Neural progenitor cell (in vitro differentiated cells): ENCODE results near the gene CBY1.

Source experiments
- EZH2phosphoT487 ChIP-seq: fragments of 200-600 bp; sonication (generic); IDR thresholded peaks from 2 replicates; pipeline ENCODE4 v1.6.1; 2017; ENCODE audit warnings: antibody characterized with exemption
- TF ChIP-seq, protein P1 (sequence below): fragments of 200-600 bp; sonication (generic); IDR thresholded peaks from 2 replicates; pipeline ENCODE4 v1.5.1; 2017; ENCODE audit warnings: antibody characterized with exemption, mild to moderate bottlenecking

DNA sequence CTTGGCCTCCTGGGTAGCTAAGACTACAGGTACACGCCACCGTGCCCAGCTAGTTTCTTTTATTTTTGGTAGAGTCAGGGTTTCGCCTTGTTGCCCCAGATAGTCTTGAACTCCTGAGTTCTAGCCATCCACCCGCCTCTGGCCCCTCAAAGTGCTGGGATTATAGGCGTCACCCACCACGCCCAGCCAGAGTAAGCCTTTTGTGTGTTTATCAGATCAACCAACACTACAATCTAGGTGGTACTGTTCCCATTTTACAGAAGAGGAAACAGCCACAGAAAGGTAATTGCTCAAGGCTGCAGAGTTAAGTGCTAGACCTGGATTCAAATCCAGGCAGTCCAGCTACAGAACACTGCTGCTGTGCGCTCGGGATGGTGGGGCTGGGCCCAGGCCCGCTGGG, 28.5 kb downstream of the CBY1 start:
- TF ChIP-seq EZH2phosphoT487 = no peak
- TF ChIP-seq, protein P1, sequence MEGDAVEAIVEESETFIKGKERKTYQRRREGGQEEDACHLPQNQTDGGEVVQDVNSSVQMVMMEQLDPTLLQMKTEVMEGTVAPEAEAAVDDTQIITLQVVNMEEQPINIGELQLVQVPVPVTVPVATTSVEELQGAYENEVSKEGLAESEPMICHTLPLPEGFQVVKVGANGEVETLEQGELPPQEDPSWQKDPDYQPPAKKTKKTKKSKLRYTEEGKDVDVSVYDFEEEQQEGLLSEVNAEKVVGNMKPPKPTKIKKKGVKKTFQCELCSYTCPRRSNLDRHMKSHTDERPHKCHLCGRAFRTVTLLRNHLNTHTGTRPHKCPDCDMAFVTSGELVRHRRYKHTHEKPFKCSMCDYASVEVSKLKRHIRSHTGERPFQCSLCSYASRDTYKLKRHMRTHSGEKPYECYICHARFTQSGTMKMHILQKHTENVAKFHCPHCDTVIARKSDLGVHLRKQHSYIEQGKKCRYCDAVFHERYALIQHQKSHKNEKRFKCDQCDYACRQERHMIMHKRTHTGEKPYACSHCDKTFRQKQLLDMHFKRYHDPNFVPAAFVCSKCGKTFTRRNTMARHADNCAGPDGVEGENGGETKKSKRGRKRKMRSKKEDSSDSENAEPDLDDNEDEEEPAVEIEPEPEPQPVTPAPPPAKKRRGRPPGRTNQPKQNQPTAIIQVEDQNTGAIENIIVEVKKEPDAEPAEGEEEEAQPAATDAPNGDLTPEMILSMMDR = no peak
